Endothelial cell of umbilical vein (primary cell): ENCODE measurements around the gene PIMREG.

Source experiments
- EZH2 ChIP-seq: IDR thresholded peaks from 2 replicates; pipeline ENCODE4 v1.6.1; 2012; ENCODE audit warnings: borderline replicate concordance, low read depth, mild to moderate bottlenecking, moderate library complexity, low read length, inconsistent platforms; ENCODE audit not compliant: severe bottlenecking
- FOS ChIP-seq: IDR thresholded peaks from 2 replicates; pipeline ENCODE4 v1.6.1; 2011; ENCODE audit warnings: mild to moderate bottlenecking, low read length, moderate library complexity, borderline replicate concordance; ENCODE audit not compliant: insufficient read depth
- MYC ChIP-seq: IDR thresholded peaks from one replicate; pipeline ENCODE4 v1.6.1; 2011; ENCODE audit warnings: mild to moderate bottlenecking, low read depth, low read length
- POLR2A ChIP-seq: IDR thresholded peaks from 2 replicates; pipeline ENCODE4 v1.6.1; 2012; ENCODE audit warnings: low read depth, mild to moderate bottlenecking, control low read depth, low read length
- POLR2AphosphoS5 ChIP-seq: IDR thresholded peaks from 2 replicates; pipeline ENCODE4 v1.6.1; 2012; ENCODE audit warnings: low read depth, mild to moderate bottlenecking, control low read depth, low read length, moderate library complexity; ENCODE audit not compliant: insufficient read depth
- TF ChIP-seq, protein P1 (sequence below), 2 donors: IDR thresholded peaks; 1 replicate in 1 of 2; 2 replicates in 1 of 2; pipeline ENCODE4 v1.5.1; 2011; ENCODE audit warnings: low read length in 2 of 2, mild to moderate bottlenecking in 2 of 2, moderate library complexity in 2 of 2, control low read depth in 1 of 2, inconsistent platforms in 1 of 2, low read depth in 1 of 2; ENCODE audit not compliant: insufficient read depth in 1 of 2; ENCODE audit errors: extremely low read depth in 1 of 2
- TF ChIP-seq, protein P2 (sequence below): IDR thresholded peaks from 2 replicates; pipeline ENCODE4 v1.6.1; 2011; ENCODE audit not compliant: insufficient read depth, insufficient read length

DNA sequence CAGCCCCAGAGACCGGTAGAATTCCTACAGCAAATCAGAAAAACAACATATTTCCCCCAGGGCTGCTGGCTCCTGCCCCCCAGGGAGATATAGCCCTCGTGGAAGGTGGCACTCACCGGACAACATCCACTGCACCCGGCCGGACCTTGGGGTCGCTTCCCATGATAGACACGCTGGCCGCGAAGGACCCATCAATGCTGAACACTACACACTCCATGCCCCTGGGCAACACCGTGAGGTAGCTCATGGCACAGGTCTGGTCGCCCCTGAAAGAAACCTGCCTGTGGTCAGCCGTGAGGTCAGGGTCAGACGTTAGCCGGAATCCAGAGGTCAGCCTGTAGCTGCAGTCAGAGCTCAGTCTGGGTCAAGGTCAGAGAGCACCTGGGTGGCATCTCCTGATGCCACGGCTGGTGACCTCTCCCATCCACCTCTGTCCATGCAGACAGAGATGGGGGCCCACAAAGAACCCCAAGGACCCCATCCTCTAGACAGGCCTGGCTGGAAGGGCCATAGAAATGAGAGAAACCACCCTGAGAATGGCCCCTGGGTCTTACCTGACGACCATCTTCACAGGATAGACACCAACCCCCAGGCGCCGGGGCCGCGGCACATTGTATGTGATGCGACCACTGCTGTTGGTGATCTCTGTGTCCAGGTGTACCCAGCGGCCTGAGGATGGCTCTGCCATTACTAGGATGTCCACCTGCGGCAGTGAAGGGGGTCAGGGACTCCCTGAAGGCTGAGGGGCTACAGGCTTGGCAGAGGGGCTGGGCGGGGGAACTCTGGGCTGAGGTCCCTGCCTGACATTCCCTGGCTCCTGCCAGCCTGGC lies 19.6 kb downstream of the PIMREG start:
- TF ChIP-seq POLR2AphosphoS5 = no peak
- TF ChIP-seq, protein P1, sequence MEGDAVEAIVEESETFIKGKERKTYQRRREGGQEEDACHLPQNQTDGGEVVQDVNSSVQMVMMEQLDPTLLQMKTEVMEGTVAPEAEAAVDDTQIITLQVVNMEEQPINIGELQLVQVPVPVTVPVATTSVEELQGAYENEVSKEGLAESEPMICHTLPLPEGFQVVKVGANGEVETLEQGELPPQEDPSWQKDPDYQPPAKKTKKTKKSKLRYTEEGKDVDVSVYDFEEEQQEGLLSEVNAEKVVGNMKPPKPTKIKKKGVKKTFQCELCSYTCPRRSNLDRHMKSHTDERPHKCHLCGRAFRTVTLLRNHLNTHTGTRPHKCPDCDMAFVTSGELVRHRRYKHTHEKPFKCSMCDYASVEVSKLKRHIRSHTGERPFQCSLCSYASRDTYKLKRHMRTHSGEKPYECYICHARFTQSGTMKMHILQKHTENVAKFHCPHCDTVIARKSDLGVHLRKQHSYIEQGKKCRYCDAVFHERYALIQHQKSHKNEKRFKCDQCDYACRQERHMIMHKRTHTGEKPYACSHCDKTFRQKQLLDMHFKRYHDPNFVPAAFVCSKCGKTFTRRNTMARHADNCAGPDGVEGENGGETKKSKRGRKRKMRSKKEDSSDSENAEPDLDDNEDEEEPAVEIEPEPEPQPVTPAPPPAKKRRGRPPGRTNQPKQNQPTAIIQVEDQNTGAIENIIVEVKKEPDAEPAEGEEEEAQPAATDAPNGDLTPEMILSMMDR (IDR thresholded peaks at IDR 0.05; ENCODE audit: extremely low read depth in 1 of 2, insufficient read depth in 1 of 2, low read depth in 1 of 2, low read length in 2 of 2) = no peak
- TF ChIP-seq EZH2 = no peak
- no peak for TF ChIP-seq POLR2A
- no peak for TF ChIP-seq FOS
- no peak for TF ChIP-seq MYC
- TF ChIP-seq, protein P2, sequence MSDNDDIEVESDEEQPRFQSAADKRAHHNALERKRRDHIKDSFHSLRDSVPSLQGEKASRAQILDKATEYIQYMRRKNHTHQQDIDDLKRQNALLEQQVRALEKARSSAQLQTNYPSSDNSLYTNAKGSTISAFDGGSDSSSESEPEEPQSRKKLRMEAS = no peak
